ENCODE data around the gene BTG2.
"Not testable (repeated sequence)": the region's sequence is repeated elsewhere in the genome, so short reads cannot be mapped to it uniquely, and the experiment has no call there.

Gene BTG2

GRCh38 chr1:203291201-203292096 lies 13.9 kb upstream of the BTG2 start:
- no peak for DNase-seq (ENCODE audit: low read depth in 3 of 3)

- no peak for DNase-seq (ENCODE audit: low read depth in 3 of 3)
Measured at GRCh38 chr1:203295796-203296195, 9.5 kb upstream of the BTG2 start.

- no peak for DNase-seq (ENCODE audit: low read depth in 3 of 3)
Measured at GRCh38 chr1:203296460-203297073, 8.8 kb upstream of the BTG2 start.

GRCh38 chr1:203299169-203299568 lies 6.2 kb upstream of the BTG2 start:
- no peak for DNase-seq (ENCODE audit: low read depth in 3 of 3)

- DNase-seq (ENCODE audit: low read depth in 3 of 3) = not testable (repeated sequence)
Measured at GRCh38 chr1:203299719-203300429, 5.4 kb upstream of the BTG2 start.

- DNase-seq (ENCODE audit: low read depth in 3 of 3) = no peak
Measured at GRCh38 chr1:203300441-203301330, 4.6 kb upstream of the BTG2 start.

GRCh38 chr1:203301331-203301668 lies 4.0 kb upstream of the BTG2 start:
- no peak for DNase-seq (ENCODE audit: low read depth in 3 of 3)

GRCh38 chr1:203302456-203302855 lies 2.9 kb upstream of the BTG2 start:
- DNase-seq (ENCODE audit: low read depth in 3 of 3) = no peak

GRCh38 chr1:203302894-203303293 lies 2.4 kb upstream of the BTG2 start:
- DNase-seq (ENCODE audit: low read depth in 3 of 3) = no peak

GRCh38 chr1:203304391-203304918 lies 864 bp upstream of the BTG2 start:
- DNase-seq (ENCODE audit: low read depth in 3 of 3) = no peak

- no peak for DNase-seq (ENCODE audit: low read depth in 3 of 3)
Measured at GRCh38 chr1:203305809-203306088, 430 bp downstream of the BTG2 start.

GRCh38 chr1:203306089-203306964 lies 1.0 kb downstream of the BTG2 start:
- no peak for DNase-seq (ENCODE audit: low read depth in 3 of 3)

- no peak for DNase-seq (ENCODE audit: low read depth in 3 of 3)
Measured at GRCh38 chr1:203306965-203307541, 1.7 kb downstream of the BTG2 start.

GRCh38 chr1:203307641-203308126 lies 2.4 kb downstream of the BTG2 start:
- no peak for DNase-seq (ENCODE audit: low read depth in 3 of 3)

- no peak for DNase-seq (ENCODE audit: low read depth in 3 of 3)
Measured at GRCh38 chr1:203308328-203308922, 3.1 kb downstream of the BTG2 start.

- DNase-seq (ENCODE audit: low read depth in 3 of 3) = no peak
Measured at GRCh38 chr1:203308923-203309331, 3.6 kb downstream of the BTG2 start.

- no peak for DNase-seq (ENCODE audit: low read depth in 3 of 3)
Measured at GRCh38 chr1:203311368-203312301, 6.3 kb downstream of the BTG2 start.

- DNase-seq (ENCODE audit: low read depth in 3 of 3) = not testable (repeated sequence)
Measured at GRCh38 chr1:203314025-203314759, 8.9 kb downstream of the BTG2 start.
